ENCODE results near the gene DOCK11.

- TF ChIP-seq, protein P1, sequence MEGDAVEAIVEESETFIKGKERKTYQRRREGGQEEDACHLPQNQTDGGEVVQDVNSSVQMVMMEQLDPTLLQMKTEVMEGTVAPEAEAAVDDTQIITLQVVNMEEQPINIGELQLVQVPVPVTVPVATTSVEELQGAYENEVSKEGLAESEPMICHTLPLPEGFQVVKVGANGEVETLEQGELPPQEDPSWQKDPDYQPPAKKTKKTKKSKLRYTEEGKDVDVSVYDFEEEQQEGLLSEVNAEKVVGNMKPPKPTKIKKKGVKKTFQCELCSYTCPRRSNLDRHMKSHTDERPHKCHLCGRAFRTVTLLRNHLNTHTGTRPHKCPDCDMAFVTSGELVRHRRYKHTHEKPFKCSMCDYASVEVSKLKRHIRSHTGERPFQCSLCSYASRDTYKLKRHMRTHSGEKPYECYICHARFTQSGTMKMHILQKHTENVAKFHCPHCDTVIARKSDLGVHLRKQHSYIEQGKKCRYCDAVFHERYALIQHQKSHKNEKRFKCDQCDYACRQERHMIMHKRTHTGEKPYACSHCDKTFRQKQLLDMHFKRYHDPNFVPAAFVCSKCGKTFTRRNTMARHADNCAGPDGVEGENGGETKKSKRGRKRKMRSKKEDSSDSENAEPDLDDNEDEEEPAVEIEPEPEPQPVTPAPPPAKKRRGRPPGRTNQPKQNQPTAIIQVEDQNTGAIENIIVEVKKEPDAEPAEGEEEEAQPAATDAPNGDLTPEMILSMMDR (conservative IDR thresholded peaks at IDR 0.05; ENCODE audit: low read depth, low read length) = no peak
- no peak for TF ChIP-seq EZH2 (IDR thresholded peaks at IDR 0.05; ENCODE audit: low read length, unreplicated experiment)
Measured at GRCh38 chrX:118685393-118685792, 189.8 kb downstream of the DOCK11 start.
